Keratinocyte (primary cell): ENCODE results near the gene SIGLEC11. TPM values are rescaled to one million over a fixed set of nuclear protein-coding genes. Genes with fewer than 3 reads are reported as not detected.

Experiments used
- DNase-seq: peaks from one replicate; pipeline ENCODE4 v3.0.0-alpha.2; 2011; ENCODE audit warnings: low read depth, missing footprints, low spot score
- FAIRE-seq: peaks from 2 replicates; lab custom pipeline; 2011; peaks lifted over from hg19 to GRCh38; lab: Jason Lieb, UNC
- H2AFZ ChIP-seq: 2 replicates; pipeline ENCODE4 v1.6.0; 2012; ENCODE audit warnings: low read length, control low read depth, inconsistent platforms; ENCODE audit not compliant: control insufficient read depth
- H3K27ac ChIP-seq: 2 replicates; pipeline ENCODE4 v1.5.1; 2011; ENCODE audit warnings: low read length; ENCODE audit not compliant: control insufficient read depth, insufficient read depth
- H3K27me3 ChIP-seq: 3 replicates; pipeline ENCODE4 v1.6.0; 2011; ENCODE audit warnings: low read length; ENCODE audit not compliant: control insufficient read depth, insufficient read depth; ENCODE audit errors: extremely low read depth
- H3K36me3 ChIP-seq, 2 experiments: 2 replicates in 1 of 2; 3 replicates in 1 of 2; pipeline ENCODE4 v1.5.1; 2011; ENCODE audit warnings: low read length in 2 of 2, mild to moderate bottlenecking in 1 of 2; ENCODE audit not compliant: control insufficient read depth in 2 of 2, insufficient read depth in 2 of 2; ENCODE audit errors: extremely low read depth in 1 of 2
- H3K4me1 ChIP-seq: 3 replicates; pipeline ENCODE4 v1.5.1; 2011; ENCODE audit warnings: low read length; ENCODE audit not compliant: control insufficient read depth, insufficient read depth; ENCODE audit errors: extremely low read depth
- H3K4me2 ChIP-seq: 3 replicates; pipeline ENCODE4 v1.6.0; 2011; ENCODE audit warnings: low read depth, low read length; ENCODE audit not compliant: control insufficient read depth, insufficient read depth; ENCODE audit errors: extremely low read depth
- H3K4me3 ChIP-seq, 3 experiments: fragments of 200-600 bp in 1 of 3; sonication (generic) in 1 of 3; 2 replicates in 2 of 3; 3 replicates in 1 of 3; pipeline ENCODE4 v1.5.1; 2011 to 2016; ENCODE audit warnings: low read length in 3 of 3, mild to moderate bottlenecking in 3 of 3, control low read depth in 2 of 3, inconsistent platforms in 1 of 3, low read depth in 1 of 3, mixed read lengths in 1 of 3, mixed run types in 1 of 3, moderate library complexity in 1 of 3; ENCODE audit not compliant: control insufficient read depth in 2 of 3, insufficient read depth in 2 of 3; ENCODE audit errors: extremely low read depth in 1 of 3
- H3K79me2 ChIP-seq: 2 replicates; pipeline ENCODE4 v1.6.0; 2012; ENCODE audit warnings: low read length; ENCODE audit not compliant: control insufficient read depth, insufficient read depth
- H3K9ac ChIP-seq: 3 replicates; pipeline ENCODE4 v1.6.0; 2011; ENCODE audit warnings: low read length; ENCODE audit not compliant: control insufficient read depth, insufficient read depth; ENCODE audit errors: extremely low read depth
- H3K9me1 ChIP-seq: 3 replicates; pipeline ENCODE4 v1.6.0; 2011; ENCODE audit warnings: low read length; ENCODE audit not compliant: control insufficient read depth, insufficient read depth; ENCODE audit errors: extremely low read depth
- H3K9me3 ChIP-seq: 2 replicates; pipeline ENCODE4 v1.5.1; 2012; ENCODE audit warnings: low read depth, low read length; ENCODE audit not compliant: control insufficient read depth
- H4K20me1 ChIP-seq: 3 replicates; pipeline ENCODE4 v1.6.0; 2011; ENCODE audit warnings: low read length; ENCODE audit not compliant: control insufficient read depth, insufficient read depth; ENCODE audit errors: extremely low read depth
- EZH2 ChIP-seq: IDR thresholded peaks from one replicate; pipeline ENCODE4 v1.6.1; 2012; ENCODE audit warnings: inconsistent platforms, mild to moderate bottlenecking, low read length, moderate library complexity
- dilution Hi-C: fragments of 300-500 bp; cut with MboI; formaldehyde crosslinking; loops from one replicate; pipeline ENCODE4 v1.7.0; 2020; ENCODE audit warnings: low sequenced_read_pairs; ENCODE audit not compliant: extremely low pct_ligation_motif_present
- polyA plus RNA-seq, 5 experiments: library from polyadenylated mRNA; depleted of rRNA in 3 of 5; stranded (reverse) in 3 of 5; stranded (forward) in 1 of 5; unstranded in 1 of 5; fragments of >200 nt; gene quantifications; 1 replicate in 1 of 5; 2 replicates in 3 of 5; 3 replicates in 1 of 5; pipeline versions ENCODE4 v1.2.1 to v1.2.3, GENCODE V29; 2011 to 2012; ENCODE audit warnings: missing spikeins in 2 of 5, low read depth in 1 of 5, low replicate concordance in 1 of 5
- TF ChIP-seq, protein P1 (sequence below), 3 experiments: IDR thresholded peaks in 1 of 3; conservative IDR thresholded peaks in 1 of 3; optimal IDR thresholded peaks in 1 of 3; 2 replicates in 2 of 3; 3 replicates in 1 of 3; pipeline versions ENCODE3 to v1.5.1; 2011; ENCODE audit warnings: low read length in 3 of 3, mild to moderate bottlenecking in 3 of 3, moderate library complexity in 2 of 3, control low read depth in 1 of 3, inconsistent platforms in 1 of 3; ENCODE audit not compliant: insufficient read depth in 2 of 3; ENCODE audit errors: extremely low read depth in 1 of 3

SIGLEC11 gene
- polyA plus RNA-seq, 1 donor (not counting 4 experiments of a cell fraction or from before 2014, with no cell fraction given): not detected

DNA sequence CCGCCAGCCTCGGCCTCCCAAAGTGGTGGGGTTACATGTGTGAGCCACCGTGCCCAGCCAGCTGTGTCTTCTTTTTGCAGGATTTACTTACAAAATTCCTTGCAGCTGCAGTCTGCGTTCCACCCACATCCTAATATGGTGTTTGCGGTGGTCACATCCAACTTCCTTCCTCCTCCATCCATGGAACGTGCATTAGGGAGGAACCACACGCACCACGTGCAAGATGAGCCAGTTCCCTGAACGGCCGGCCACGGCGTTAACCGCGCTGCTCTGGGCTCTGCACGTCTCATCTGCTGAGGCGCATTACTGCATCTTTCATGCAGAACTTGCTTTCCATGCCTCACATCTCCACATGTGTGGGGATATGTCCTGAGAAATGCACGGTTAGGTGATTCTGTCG lies 13.0 kb upstream of the SIGLEC11 start:
- no peaks in the 10 kb centered on the region for H3K4me1 ChIP-seq
- H3K9me3 ChIP-seq: no peaks in the 10 kb centered on the region
- no peak overlapping the region for H3K9ac ChIP-seq
- H3K36me3 ChIP-seq: no peaks in the 10 kb centered on the region
- no peak overlapping the region for H3K4me3 ChIP-seq
- dilution Hi-C loops: no loop called here
- TF ChIP-seq, protein P1, sequence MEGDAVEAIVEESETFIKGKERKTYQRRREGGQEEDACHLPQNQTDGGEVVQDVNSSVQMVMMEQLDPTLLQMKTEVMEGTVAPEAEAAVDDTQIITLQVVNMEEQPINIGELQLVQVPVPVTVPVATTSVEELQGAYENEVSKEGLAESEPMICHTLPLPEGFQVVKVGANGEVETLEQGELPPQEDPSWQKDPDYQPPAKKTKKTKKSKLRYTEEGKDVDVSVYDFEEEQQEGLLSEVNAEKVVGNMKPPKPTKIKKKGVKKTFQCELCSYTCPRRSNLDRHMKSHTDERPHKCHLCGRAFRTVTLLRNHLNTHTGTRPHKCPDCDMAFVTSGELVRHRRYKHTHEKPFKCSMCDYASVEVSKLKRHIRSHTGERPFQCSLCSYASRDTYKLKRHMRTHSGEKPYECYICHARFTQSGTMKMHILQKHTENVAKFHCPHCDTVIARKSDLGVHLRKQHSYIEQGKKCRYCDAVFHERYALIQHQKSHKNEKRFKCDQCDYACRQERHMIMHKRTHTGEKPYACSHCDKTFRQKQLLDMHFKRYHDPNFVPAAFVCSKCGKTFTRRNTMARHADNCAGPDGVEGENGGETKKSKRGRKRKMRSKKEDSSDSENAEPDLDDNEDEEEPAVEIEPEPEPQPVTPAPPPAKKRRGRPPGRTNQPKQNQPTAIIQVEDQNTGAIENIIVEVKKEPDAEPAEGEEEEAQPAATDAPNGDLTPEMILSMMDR (optimal IDR thresholded peaks at IDR 0.05 in 1 of 3, IDR thresholded peaks at IDR 0.05 in 1 of 3, conservative IDR thresholded peaks at IDR 0.05 in 1 of 3; ENCODE audit: extremely low read depth in 1 of 3, insufficient read depth in 2 of 3, low read length in 3 of 3): no peak
- no peak for TF ChIP-seq EZH2
- no peak for FAIRE-seq
- DNase-seq: no peak
- no peak overlapping the region for H3K4me2 ChIP-seq
- no peaks in the 10 kb centered on the region for H3K27me3 ChIP-seq
- no peaks in the 10 kb centered on the region for H3K79me2 ChIP-seq
- H2AFZ ChIP-seq: no peak overlapping the region
- H3K9me1 ChIP-seq: no peaks in the 10 kb centered on the region
- H3K27ac ChIP-seq: no peak overlapping the region
- no peaks in the 10 kb centered on the region for H4K20me1 ChIP-seq

DNA sequence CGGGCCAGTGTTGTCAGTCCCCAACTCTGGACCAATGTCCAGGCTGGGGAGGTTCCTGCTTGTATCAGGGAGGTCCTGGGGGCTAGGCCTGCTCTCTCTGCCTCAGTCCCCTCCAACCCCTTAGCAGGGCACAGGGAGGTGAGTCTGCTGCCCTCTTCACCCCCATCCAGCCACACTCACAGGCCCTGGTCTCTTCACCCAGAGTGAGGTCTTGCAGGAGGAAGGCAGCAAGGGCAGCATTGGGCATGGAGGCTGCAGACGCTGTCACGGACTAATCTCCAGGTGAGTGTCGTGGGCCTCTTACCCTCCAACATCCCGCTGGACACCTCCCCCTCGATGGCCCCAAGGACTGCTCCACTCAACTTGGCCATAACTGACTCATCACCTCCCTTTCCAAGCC lies 11.9 kb upstream of the SIGLEC11 start:
- DNase-seq: no peak
- no peaks in the 10 kb centered on the region for H3K4me1 ChIP-seq
- FAIRE-seq: no peak
- H3K9ac ChIP-seq: no peak overlapping the region
- H3K27ac ChIP-seq: no peak overlapping the region
- no peak overlapping the region for H2AFZ ChIP-seq
- H3K79me2 ChIP-seq: no peaks in the 10 kb centered on the region
- H3K4me2 ChIP-seq: no peak overlapping the region
- no peaks in the 10 kb centered on the region for H3K27me3 ChIP-seq
- dilution Hi-C loops: no loop called here
- no peaks in the 10 kb centered on the region for H3K9me1 ChIP-seq
- H3K4me3 ChIP-seq: no peak overlapping the region
- H3K9me3 ChIP-seq: no peaks in the 10 kb centered on the region
- H4K20me1 ChIP-seq: no peaks in the 10 kb centered on the region
- H3K36me3 ChIP-seq: no peaks in the 10 kb centered on the region
- TF ChIP-seq, protein P1 (optimal IDR thresholded peaks at IDR 0.05 in 1 of 3, IDR thresholded peaks at IDR 0.05 in 1 of 3, conservative IDR thresholded peaks at IDR 0.05 in 1 of 3; ENCODE audit: extremely low read depth in 1 of 3, insufficient read depth in 2 of 3, low read length in 3 of 3): no peak
- TF ChIP-seq EZH2: no peak
